ENCODE measurements around the gene ELP2. TPM values are rescaled to one million over a fixed set of nuclear protein-coding genes. Genes with fewer than 3 reads are reported as not detected.
"Not testable (repeated sequence)": the region's sequence is repeated elsewhere in the genome, so short reads cannot be mapped to it uniquely, and the experiment has no call there.

Gene ELP2
- total and polyA plus RNA-seq, 2 experiments from 2014 or later: 54.3 to 63.8 TPM

DNA sequence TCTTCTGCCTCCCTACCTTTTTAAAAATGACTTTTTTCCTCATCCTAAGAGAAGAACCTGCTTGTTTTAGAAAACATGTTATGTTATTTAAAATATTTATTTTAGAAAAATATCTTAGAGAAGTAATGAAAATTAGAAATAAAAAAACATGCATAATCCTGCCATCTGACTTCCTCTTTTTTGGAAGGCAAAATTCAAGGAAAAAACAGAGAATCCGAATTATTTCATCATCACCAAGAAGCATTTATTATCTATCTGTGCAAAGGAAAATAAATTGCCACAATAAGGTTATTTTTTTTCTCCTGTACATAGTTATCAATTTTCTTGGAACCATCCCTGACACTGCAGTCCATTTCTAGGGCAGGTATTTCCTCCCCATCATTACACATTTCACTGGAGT lies 15.0 kb upstream of the ELP2 start:
- WGBS (ENCODE audit: low lambda C conversion rate, missing lambda C conversion rate): 92% methylated on average over 1 of the region's 1 CpG
- H3K9me3 ChIP-seq (ENCODE audit: low read depth): no peaks in the 10 kb centered on the region
- no peaks in the 10 kb centered on the region for H3K9me2 ChIP-seq (replicated peaks; ENCODE audit: insufficient read depth)
- no peaks in the 10 kb centered on the region for H4K20me1 ChIP-seq (ENCODE audit: insufficient read depth, poor library complexity, severe bottlenecking)
- no peaks in the 10 kb centered on the region for H3K27me3 ChIP-seq
- H3K27ac ChIP-seq: no peak overlapping the region
- no peak overlapping the region for H3K4me3 ChIP-seq
- H3K36me3 ChIP-seq (replicated peaks; ENCODE audit: insufficient read depth, low read depth): no peaks in the 10 kb centered on the region
- TF ChIP-seq EZH2phosphoT487 (IDR thresholded peaks at IDR 0.05; ENCODE audit: low read depth, severe bottlenecking, unreplicated experiment) (no peak), EZH2 (IDR thresholded peaks at IDR 0.05; ENCODE audit: borderline replicate concordance) (no peak)
- TF ChIP-seq, protein P1, sequence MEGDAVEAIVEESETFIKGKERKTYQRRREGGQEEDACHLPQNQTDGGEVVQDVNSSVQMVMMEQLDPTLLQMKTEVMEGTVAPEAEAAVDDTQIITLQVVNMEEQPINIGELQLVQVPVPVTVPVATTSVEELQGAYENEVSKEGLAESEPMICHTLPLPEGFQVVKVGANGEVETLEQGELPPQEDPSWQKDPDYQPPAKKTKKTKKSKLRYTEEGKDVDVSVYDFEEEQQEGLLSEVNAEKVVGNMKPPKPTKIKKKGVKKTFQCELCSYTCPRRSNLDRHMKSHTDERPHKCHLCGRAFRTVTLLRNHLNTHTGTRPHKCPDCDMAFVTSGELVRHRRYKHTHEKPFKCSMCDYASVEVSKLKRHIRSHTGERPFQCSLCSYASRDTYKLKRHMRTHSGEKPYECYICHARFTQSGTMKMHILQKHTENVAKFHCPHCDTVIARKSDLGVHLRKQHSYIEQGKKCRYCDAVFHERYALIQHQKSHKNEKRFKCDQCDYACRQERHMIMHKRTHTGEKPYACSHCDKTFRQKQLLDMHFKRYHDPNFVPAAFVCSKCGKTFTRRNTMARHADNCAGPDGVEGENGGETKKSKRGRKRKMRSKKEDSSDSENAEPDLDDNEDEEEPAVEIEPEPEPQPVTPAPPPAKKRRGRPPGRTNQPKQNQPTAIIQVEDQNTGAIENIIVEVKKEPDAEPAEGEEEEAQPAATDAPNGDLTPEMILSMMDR (IDR thresholded peaks at IDR 0.05; ENCODE audit: poor library complexity): no peak
- DNase-seq (ENCODE audit: low spot score): no peak
- no peaks in the 10 kb centered on the region for H3K4me1 ChIP-seq (ENCODE audit: insufficient read depth)
- no peaks in the 10 kb centered on the region for H3K79me2 ChIP-seq
- no peak overlapping the region for H3K4me2 ChIP-seq
- H2AFZ ChIP-seq: no peak overlapping the region

DNA sequence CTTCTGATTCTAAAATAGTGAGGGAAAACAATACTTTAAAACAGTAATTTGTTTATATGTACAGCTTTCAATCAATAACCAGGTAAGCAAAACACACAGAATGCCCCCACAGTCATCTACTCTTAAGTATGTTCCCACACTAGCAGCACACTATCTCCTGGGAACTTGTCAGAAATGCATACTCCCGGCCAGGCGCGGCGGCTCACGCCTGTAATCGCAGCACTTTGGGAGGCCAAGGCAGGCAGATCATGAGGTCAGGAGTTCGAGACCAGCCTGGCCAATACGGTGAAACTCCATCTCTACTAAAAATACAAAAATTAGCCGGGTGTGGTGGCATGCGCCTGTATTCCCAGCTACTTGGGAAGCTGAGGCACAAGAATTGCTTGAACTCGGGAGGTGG lies 12.9 kb upstream of the ELP2 start:
- not testable (repeated sequence) for H3K4me2 ChIP-seq; H3K4me3 ChIP-seq; H3K9me2 ChIP-seq (replicated peaks; ENCODE audit: insufficient read depth); H3K27me3 ChIP-seq; DNase-seq (ENCODE audit: low spot score); H3K36me3 ChIP-seq (replicated peaks; ENCODE audit: insufficient read depth, low read depth); H3K79me2 ChIP-seq; H3K27ac ChIP-seq; H3K9me3 ChIP-seq (ENCODE audit: low read depth); H4K20me1 ChIP-seq (ENCODE audit: insufficient read depth, poor library complexity, severe bottlenecking); H2AFZ ChIP-seq; H3K4me1 ChIP-seq (ENCODE audit: insufficient read depth)
- 98% methylated on average over 11 of the region's 11 CpGs for WGBS (ENCODE audit: low lambda C conversion rate, missing lambda C conversion rate)

DNA sequence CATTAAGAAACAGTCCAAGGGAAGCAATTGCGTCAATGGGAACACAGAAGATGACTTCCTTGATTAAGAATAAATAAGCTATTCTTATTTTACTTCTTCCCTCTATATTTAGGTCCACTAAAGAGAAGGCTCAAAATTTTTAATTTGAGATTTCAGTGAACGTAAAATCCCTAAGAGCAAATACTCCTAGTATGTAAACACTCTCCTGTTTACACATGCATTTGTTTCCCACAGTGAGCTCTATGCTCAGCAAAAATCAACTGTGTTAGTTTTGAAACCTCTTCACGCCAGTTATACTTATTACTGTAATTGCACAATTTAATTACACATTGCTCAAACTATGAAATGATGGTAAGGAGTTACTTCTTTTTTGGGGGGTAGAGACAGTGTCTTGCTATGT lies 9.4 kb upstream of the ELP2 start:
- Histone ChIP-seq H3K27me3 (no peaks in the 10 kb centered on the region), H4K20me1 (ENCODE audit: insufficient read depth, poor library complexity, severe bottlenecking) (no peaks in the 10 kb centered on the region), H3K79me2 (no peaks in the 10 kb centered on the region), H3K4me1 (ENCODE audit: insufficient read depth) (no peaks in the 10 kb centered on the region), H3K36me3 (replicated peaks; ENCODE audit: insufficient read depth, low read depth) (peaks cover 7% of the 10 kb centered on the region), H2AFZ (no peak overlapping the region), H3K9me3 (ENCODE audit: low read depth) (no peaks in the 10 kb centered on the region), H3K4me3 (no peak overlapping the region), H3K4me2 (no peak overlapping the region), H3K9me2 (replicated peaks; ENCODE audit: insufficient read depth) (no peaks in the 10 kb centered on the region), H3K27ac (no peak overlapping the region)
- TF ChIP-seq, protein P1 (IDR thresholded peaks at IDR 0.05; ENCODE audit: poor library complexity): no peak
- TF ChIP-seq EZH2 (IDR thresholded peaks at IDR 0.05; ENCODE audit: borderline replicate concordance) (no peak), EZH2phosphoT487 (IDR thresholded peaks at IDR 0.05; ENCODE audit: low read depth, severe bottlenecking, unreplicated experiment) (no peak)
- DNase-seq (ENCODE audit: low spot score): no peak
- WGBS (ENCODE audit: low lambda C conversion rate, missing lambda C conversion rate): 89% methylated on average over 3 of the region's 3 CpGs

DNA sequence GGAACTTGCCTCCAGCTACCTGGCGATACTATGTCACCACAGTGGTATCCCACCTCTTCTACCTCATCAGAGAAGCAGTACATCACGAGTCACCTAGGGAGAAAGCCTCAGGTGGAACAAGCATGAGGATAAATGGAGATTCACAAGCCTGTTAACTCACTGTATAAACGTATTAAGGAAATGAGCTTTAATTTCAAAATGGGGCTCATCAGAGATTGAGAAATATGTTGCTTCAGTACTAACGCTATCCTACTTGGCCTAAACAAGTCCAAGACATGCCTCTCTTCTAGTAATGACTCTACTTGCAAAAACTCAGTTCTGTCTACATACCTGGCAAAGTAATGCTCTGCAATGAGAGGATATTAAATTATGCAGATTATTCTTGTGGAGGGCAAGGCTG lies 4.9 kb upstream of the ELP2 start:
- 96% methylated on average over 4 of the region's 4 CpGs for WGBS (ENCODE audit: low lambda C conversion rate, missing lambda C conversion rate)
- peaks cover 29% of the 10 kb centered on the region for H3K79me2 ChIP-seq
- no peak overlapping the region for H3K4me3 ChIP-seq
- TF ChIP-seq EZH2 (IDR thresholded peaks at IDR 0.05; ENCODE audit: borderline replicate concordance) (no peak), EZH2phosphoT487 (IDR thresholded peaks at IDR 0.05; ENCODE audit: low read depth, severe bottlenecking, unreplicated experiment) (no peak)
- TF ChIP-seq, protein P1 (IDR thresholded peaks at IDR 0.05; ENCODE audit: poor library complexity): no peak
- H3K4me1 ChIP-seq (ENCODE audit: insufficient read depth): peaks cover 13% of the 10 kb centered on the region
- no peaks in the 10 kb centered on the region for H3K9me3 ChIP-seq (ENCODE audit: low read depth)
- peaks cover 7% of the 10 kb centered on the region for H4K20me1 ChIP-seq (ENCODE audit: insufficient read depth, poor library complexity, severe bottlenecking)
- H3K27me3 ChIP-seq: no peaks in the 10 kb centered on the region
- no peak for DNase-seq (ENCODE audit: low spot score)
- no peak overlapping the region for H2AFZ ChIP-seq
- H3K27ac ChIP-seq: no peak overlapping the region
- no peaks in the 10 kb centered on the region for H3K9me2 ChIP-seq (replicated peaks; ENCODE audit: insufficient read depth)
- H3K36me3 ChIP-seq (replicated peaks; ENCODE audit: insufficient read depth, low read depth): peaks cover 7% of the 10 kb centered on the region
- H3K4me2 ChIP-seq: no peak overlapping the region

Data from hepatocyte (in vitro differentiated cells).